HL-60 (cell line): Measurements from ENCODE around the gene GLI3.
"Not testable (repeated sequence)": the region's sequence is repeated elsewhere in the genome, so short reads cannot be mapped to it uniquely, and the experiment has no call there.

Experiments
- DNase-seq, 2 experiments: peaks; one replicate each; pipeline ENCODE4 v3.0.0-alpha.2; 2010 to 2020; ENCODE audit warnings: low read depth in 1 of 2, low spot score in 1 of 2
- H3K27ac ChIP-seq: fragments of 250-450 bp; sonication (Bioruptor Pico); replicated peaks from 2 replicates; pipeline ENCODE4 v1.5.1; 2020; ENCODE audit warnings: mild to moderate bottlenecking, moderate library complexity
- H3K27me3 ChIP-seq: fragments of 250-450 bp; sonication (Bioruptor Pico); 2 replicates; pipeline ENCODE4 v1.5.1; 2021; ENCODE audit warnings: mild to moderate bottlenecking, moderate library complexity; ENCODE audit not compliant: insufficient read depth, poor library complexity, severe bottlenecking
- H3K4me3 ChIP-seq: replicated peaks from 2 replicates; pipeline ENCODE4 v1.5.1; 2011; ENCODE audit warnings: mild to moderate bottlenecking, control low read depth, low read length; ENCODE audit not compliant: insufficient read depth
- GABPA ChIP-seq: IDR thresholded peaks from 2 replicates; pipeline ENCODE4 v1.6.1; 2012; ENCODE audit warnings: low read depth
- POLR2AphosphoS5 ChIP-seq: IDR thresholded peaks from 2 replicates; pipeline ENCODE4 v1.6.1; 2012; ENCODE audit warnings: low read depth
- SPI1 ChIP-seq: IDR thresholded peaks from 2 replicates; pipeline ENCODE4 v1.6.1; 2012; ENCODE audit warnings: low read depth, mild to moderate bottlenecking, borderline replicate concordance
- TF ChIP-seq, protein P1 (sequence below): IDR thresholded peaks from 2 replicates; pipeline ENCODE4 v1.6.1; 2012; ENCODE audit warnings: low read depth; ENCODE audit not compliant: insufficient replicate concordance
- TF ChIP-seq, protein P2 (sequence below): IDR thresholded peaks from one replicate; pipeline ENCODE4 v1.5.1; 2011; ENCODE audit warnings: low read length, control low read depth, inconsistent platforms; ENCODE audit not compliant: insufficient read depth

GLI3 gene

DNA sequence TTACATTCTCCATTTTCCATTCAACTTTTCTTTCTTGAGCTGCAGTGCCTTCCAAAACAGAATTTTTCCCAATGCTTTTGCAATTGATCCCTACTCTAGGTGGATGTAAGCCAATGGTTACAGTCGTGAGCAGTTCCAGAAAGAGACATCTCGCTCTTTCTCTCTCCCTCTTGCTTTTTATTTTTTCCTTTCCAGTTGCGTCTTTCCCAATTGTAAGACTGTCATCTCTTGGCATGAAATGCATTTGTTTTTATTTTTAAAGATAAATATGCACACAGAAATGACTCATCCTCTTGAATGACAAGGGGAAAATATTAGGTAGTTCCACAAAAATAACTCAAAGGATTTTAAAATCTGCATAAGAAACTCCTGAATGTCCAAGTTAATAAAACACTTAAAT lies 25.1 kb downstream of the GLI3 start:
- Histone ChIP-seq H3K27me3 (peaks cover 3% of the 10 kb centered on the region), H3K4me3 (no peak overlapping the region), H3K27ac (no peak overlapping the region)
- TF ChIP-seq SPI1 (no peak), POLR2AphosphoS5 (no peak), GABPA (no peak)
- TF ChIP-seq, protein P1, sequence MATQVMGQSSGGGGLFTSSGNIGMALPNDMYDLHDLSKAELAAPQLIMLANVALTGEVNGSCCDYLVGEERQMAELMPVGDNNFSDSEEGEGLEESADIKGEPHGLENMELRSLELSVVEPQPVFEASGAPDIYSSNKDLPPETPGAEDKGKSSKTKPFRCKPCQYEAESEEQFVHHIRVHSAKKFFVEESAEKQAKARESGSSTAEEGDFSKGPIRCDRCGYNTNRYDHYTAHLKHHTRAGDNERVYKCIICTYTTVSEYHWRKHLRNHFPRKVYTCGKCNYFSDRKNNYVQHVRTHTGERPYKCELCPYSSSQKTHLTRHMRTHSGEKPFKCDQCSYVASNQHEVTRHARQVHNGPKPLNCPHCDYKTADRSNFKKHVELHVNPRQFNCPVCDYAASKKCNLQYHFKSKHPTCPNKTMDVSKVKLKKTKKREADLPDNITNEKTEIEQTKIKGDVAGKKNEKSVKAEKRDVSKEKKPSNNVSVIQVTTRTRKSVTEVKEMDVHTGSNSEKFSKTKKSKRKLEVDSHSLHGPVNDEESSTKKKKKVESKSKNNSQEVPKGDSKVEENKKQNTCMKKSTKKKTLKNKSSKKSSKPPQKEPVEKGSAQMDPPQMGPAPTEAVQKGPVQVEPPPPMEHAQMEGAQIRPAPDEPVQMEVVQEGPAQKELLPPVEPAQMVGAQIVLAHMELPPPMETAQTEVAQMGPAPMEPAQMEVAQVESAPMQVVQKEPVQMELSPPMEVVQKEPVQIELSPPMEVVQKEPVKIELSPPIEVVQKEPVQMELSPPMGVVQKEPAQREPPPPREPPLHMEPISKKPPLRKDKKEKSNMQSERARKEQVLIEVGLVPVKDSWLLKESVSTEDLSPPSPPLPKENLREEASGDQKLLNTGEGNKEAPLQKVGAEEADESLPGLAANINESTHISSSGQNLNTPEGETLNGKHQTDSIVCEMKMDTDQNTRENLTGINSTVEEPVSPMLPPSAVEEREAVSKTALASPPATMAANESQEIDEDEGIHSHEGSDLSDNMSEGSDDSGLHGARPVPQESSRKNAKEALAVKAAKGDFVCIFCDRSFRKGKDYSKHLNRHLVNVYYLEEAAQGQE: no peak
- TF ChIP-seq, protein P2, sequence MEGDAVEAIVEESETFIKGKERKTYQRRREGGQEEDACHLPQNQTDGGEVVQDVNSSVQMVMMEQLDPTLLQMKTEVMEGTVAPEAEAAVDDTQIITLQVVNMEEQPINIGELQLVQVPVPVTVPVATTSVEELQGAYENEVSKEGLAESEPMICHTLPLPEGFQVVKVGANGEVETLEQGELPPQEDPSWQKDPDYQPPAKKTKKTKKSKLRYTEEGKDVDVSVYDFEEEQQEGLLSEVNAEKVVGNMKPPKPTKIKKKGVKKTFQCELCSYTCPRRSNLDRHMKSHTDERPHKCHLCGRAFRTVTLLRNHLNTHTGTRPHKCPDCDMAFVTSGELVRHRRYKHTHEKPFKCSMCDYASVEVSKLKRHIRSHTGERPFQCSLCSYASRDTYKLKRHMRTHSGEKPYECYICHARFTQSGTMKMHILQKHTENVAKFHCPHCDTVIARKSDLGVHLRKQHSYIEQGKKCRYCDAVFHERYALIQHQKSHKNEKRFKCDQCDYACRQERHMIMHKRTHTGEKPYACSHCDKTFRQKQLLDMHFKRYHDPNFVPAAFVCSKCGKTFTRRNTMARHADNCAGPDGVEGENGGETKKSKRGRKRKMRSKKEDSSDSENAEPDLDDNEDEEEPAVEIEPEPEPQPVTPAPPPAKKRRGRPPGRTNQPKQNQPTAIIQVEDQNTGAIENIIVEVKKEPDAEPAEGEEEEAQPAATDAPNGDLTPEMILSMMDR: no peak
- no peak for DNase-seq

DNA sequence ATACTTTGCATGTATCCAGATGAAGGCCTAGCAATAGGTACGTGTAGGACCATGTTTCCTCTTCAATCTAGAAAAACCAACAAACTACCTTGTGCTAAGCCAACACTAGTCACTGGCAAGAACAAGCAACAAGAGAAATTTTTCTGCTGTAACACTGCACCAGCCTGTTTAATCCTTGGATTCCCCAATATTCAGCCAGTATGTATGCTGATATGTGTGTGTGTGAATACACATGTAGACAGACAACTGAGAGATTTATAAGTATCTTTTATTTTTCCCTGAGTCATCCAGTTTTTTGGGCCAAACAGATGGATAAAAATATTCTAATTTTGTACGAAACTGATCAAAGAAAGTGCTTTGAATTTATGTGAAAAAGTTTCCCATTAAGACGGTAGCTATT lies 26.2 kb downstream of the GLI3 start:
- Histone ChIP-seq H3K4me3 (no peak overlapping the region), H3K27ac (no peak overlapping the region), H3K27me3 (peaks cover 3% of the 10 kb centered on the region)
- TF ChIP-seq SPI1 (no peak), POLR2AphosphoS5 (no peak), GABPA (no peak)
- TF ChIP-seq, protein P2: no peak
- TF ChIP-seq, protein P1: no peak
- DNase-seq: no peak

DNA sequence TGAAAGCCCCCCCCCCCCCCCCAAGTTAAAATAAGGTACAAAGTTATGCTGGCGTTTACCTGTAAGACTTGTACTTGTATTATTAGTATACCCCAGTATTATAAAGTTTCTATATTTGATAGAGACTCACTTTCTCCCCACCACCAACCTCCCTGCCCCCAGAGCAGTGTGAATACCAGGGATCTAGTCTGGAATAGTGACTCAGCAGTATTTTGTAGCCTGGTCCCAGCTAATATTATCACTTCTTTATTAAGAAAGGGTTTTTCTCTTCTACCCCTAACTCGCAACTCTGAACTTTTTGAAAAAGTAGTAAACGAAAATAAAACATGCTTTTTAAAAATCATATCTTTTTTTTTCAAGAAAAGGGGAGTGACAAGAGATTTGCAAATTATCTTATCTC lies 26.7 kb downstream of the GLI3 start:
- Histone ChIP-seq H3K27me3 (peaks cover 3% of the 10 kb centered on the region), H3K27ac (no peak overlapping the region)
- TF ChIP-seq, protein P2: no peak

DNA sequence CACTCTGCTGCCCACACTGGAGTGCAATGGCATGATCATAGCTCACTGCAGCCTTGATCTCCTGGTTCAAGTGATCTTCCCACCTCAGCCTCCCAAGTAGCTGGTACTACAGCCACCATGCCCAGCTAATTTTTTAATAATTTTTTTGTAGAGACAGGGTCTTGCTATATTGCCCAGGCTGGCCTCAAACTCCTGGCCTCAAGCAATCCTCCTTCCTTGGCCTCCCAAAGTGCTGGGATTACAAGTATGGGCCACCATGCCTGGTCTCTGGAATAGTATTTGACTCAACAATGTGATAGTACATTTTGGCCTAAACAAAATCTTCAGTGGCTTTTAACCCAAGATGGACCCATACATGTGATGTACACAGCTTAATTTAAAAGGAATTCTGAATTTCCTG lies 27.9 kb downstream of the GLI3 start:
- not testable (repeated sequence) for H3K27me3 ChIP-seq, DNase-seq, H3K27ac ChIP-seq, H3K4me3 ChIP-seq

More for the DNA sequence above, 26.7 kb downstream of the GLI3 start:
- no peak overlapping the region for H3K4me3 ChIP-seq
- no peak for DNase-seq
